Smooth muscle cell (in vitro differentiated cells): ENCODE data around the gene PRKAG2. TPM values are rescaled to one million over a fixed set of nuclear protein-coding genes. Genes with fewer than 3 reads are reported as not detected.

ENCODE experiments used
- DNase-seq: peaks from one replicate; lab custom pipeline; 2025; ENCODE audit not compliant: unreplicated experiment; lab: John Stamatoyannopoulos, UW
- H2AFZ ChIP-seq: fragments of 200-600 bp; sonication (generic); 2 replicates; pipeline ENCODE4 v1.6.0; 2016; ENCODE audit warnings: antibody characterized with exemption, low read depth, mild to moderate bottlenecking
- H3F3A ChIP-seq: fragments of 200-600 bp; sonication (generic); 2 replicates; pipeline ENCODE4 v1.6.0; 2017; ENCODE audit warnings: antibody characterized with exemption, low read depth
- H3K27ac ChIP-seq: fragments of 200-600 bp; sonication (generic); 2 replicates; pipeline ENCODE4 v1.5.1; 2016; ENCODE audit warnings: low read depth, mild to moderate bottlenecking
- H3K27me3 ChIP-seq: fragments of 200-600 bp; sonication (generic); 2 replicates; pipeline ENCODE4 v1.6.1; 2016; ENCODE audit warnings: low read depth, mild to moderate bottlenecking
- H3K36me3 ChIP-seq: fragments of 200-600 bp; sonication (generic); 2 replicates; pipeline ENCODE4 v1.5.1; 2016; ENCODE audit warnings: low read depth
- H3K4me1 ChIP-seq: fragments of 200-600 bp; sonication (generic); 2 replicates; pipeline ENCODE4 v1.5.1; 2016; ENCODE audit warnings: low read depth
- H3K4me2 ChIP-seq: fragments of 200-600 bp; sonication (generic); 2 replicates; pipeline ENCODE4 v1.6.0; 2016; ENCODE audit warnings: mild to moderate bottlenecking
- H3K4me3 ChIP-seq: fragments of 200-600 bp; sonication (generic); 2 replicates; pipeline ENCODE4 v1.5.1; 2016; ENCODE audit warnings: mild to moderate bottlenecking
- H3K79me2 ChIP-seq: fragments of 200-600 bp; sonication (generic); 2 replicates; pipeline ENCODE4 v1.6.0; 2016; ENCODE audit warnings: low read depth, mild to moderate bottlenecking
- H3K9ac ChIP-seq: fragments of 200-600 bp; sonication (generic); 2 replicates; pipeline ENCODE4 v1.6.0; 2016; ENCODE audit warnings: low read depth
- H3K9me3 ChIP-seq: fragments of 200-600 bp; sonication (generic); replicated peaks from 2 replicates; pipeline ENCODE4 v1.5.1; 2016; ENCODE audit warnings: low read depth
- H4K20me1 ChIP-seq: fragments of 200-600 bp; sonication (generic); 2 replicates; pipeline ENCODE4 v1.6.0; 2016; ENCODE audit warnings: low read depth
- CTCF ChIP-seq: fragments of 200-600 bp; sonication (generic); IDR thresholded peaks from 2 replicates; pipeline ENCODE4 v1.5.1; 2017; ENCODE audit warnings: borderline replicate concordance, mild to moderate bottlenecking, antibody characterized with exemption; ENCODE audit not compliant: insufficient read depth, poor library complexity, severe bottlenecking
- WGBS: methylation state at CpG from one replicate; pipeline ENCODE4 v1.1.7; 2016; ENCODE audit warnings: low lambda C conversion rate; 5-methylcytosine and 5-hydroxymethylcytosine counted together
- polyA plus RNA-seq: library from polyadenylated mRNA; unstranded; fragments of >200 nt; fragmentation: Nextera tagmentation; extraction: Ambion mirVana; gene quantifications from 2 replicates; pipeline ENCODE4 v1.2.1, GENCODE V29; 2016
- total RNA-seq: library from RNA; depleted of rRNA; stranded (reverse); fragments of >200 nt; gene quantifications from 2 replicates; pipeline ENCODE4 v1.2.3, GENCODE V29; 2014

The PRKAG2 gene
- total and polyA plus RNA-seq, 2 experiments from 2014 or later: 3.5 to 3.9 TPM

GRCh38 chr7:151558575-151558974 is 318.3 kb downstream of the PRKAG2 start:
- no peak for DNase-seq
- H3K4me2 ChIP-seq: no peak overlapping the region
- TF ChIP-seq CTCF: no peak
- H3K4me1 ChIP-seq: no peaks in the 10 kb centered on the region
- H3K4me3 ChIP-seq: no peak overlapping the region
- H3K27me3 ChIP-seq: no peaks in the 10 kb centered on the region
- H3K27ac ChIP-seq: no peak overlapping the region
- no peaks in the 10 kb centered on the region for H3F3A ChIP-seq
- no peak overlapping the region for H2AFZ ChIP-seq
- no peaks in the 10 kb centered on the region for H3K9me3 ChIP-seq
- no peaks in the 10 kb centered on the region for H4K20me1 ChIP-seq
- H3K36me3 ChIP-seq: no peaks in the 10 kb centered on the region
- WGBS: 86% methylated on average over 6 of the region's 6 CpGs
- H3K9ac ChIP-seq: no peak overlapping the region
- no peaks in the 10 kb centered on the region for H3K79me2 ChIP-seq

GRCh38 chr7:151556592-151556991 is 320.3 kb downstream of the PRKAG2 start:
- H3F3A ChIP-seq: no peaks in the 10 kb centered on the region
- no peak overlapping the region for H3K9ac ChIP-seq
- H3K4me1 ChIP-seq: peaks cover 3% of the 10 kb centered on the region
- DNase-seq: no peak
- H4K20me1 ChIP-seq: no peaks in the 10 kb centered on the region
- no peak overlapping the region for H3K27ac ChIP-seq
- TF ChIP-seq CTCF: no peak
- WGBS: 96% methylated on average over 12 of the region's 12 CpGs
- H3K4me2 ChIP-seq: no peak overlapping the region
- H3K4me3 ChIP-seq: no peak overlapping the region
- no peak overlapping the region for H2AFZ ChIP-seq
- H3K79me2 ChIP-seq: no peaks in the 10 kb centered on the region
- no peaks in the 10 kb centered on the region for H3K9me3 ChIP-seq
- H3K27me3 ChIP-seq: no peaks in the 10 kb centered on the region
- no peaks in the 10 kb centered on the region for H3K36me3 ChIP-seq

DNA sequence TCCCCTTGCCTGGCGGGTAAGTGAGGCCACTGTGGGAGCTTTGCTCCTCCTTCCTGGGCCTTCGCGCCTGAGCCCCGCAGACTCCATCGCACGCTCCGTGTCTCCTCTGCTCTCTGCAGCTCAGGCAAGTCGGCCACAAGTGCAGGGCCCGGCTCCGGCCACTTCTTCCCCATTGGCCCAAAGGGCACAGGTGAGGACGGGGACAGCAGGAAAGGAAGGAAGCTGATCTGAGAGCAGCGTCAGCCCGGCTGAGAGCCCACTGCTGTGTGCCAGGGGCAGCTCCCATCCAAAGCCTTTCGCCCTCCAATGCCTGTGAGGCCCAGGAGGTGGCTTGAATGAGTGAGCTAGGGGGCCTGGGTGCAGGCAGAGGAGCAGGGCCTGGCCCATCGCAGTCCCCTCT is 323.6 kb downstream of the PRKAG2 start:
- H3K9me3 ChIP-seq: no peaks in the 10 kb centered on the region
- no peak overlapping the region for H3K4me3 ChIP-seq
- no peak for DNase-seq
- H3K4me2 ChIP-seq: no peak overlapping the region
- no peaks in the 10 kb centered on the region for H4K20me1 ChIP-seq
- H2AFZ ChIP-seq: no peak overlapping the region
- no peak for TF ChIP-seq CTCF
- no peaks in the 10 kb centered on the region for H3K27me3 ChIP-seq
- H3K4me1 ChIP-seq: peaks cover 3% of the 10 kb centered on the region
- WGBS: 87% methylated on average over 15 of the region's 15 CpGs
- no peak overlapping the region for H3K9ac ChIP-seq
- no peak overlapping the region for H3K27ac ChIP-seq
- H3K36me3 ChIP-seq: no peaks in the 10 kb centered on the region
- H3K79me2 ChIP-seq: no peaks in the 10 kb centered on the region
- no peaks in the 10 kb centered on the region for H3F3A ChIP-seq

DNA sequence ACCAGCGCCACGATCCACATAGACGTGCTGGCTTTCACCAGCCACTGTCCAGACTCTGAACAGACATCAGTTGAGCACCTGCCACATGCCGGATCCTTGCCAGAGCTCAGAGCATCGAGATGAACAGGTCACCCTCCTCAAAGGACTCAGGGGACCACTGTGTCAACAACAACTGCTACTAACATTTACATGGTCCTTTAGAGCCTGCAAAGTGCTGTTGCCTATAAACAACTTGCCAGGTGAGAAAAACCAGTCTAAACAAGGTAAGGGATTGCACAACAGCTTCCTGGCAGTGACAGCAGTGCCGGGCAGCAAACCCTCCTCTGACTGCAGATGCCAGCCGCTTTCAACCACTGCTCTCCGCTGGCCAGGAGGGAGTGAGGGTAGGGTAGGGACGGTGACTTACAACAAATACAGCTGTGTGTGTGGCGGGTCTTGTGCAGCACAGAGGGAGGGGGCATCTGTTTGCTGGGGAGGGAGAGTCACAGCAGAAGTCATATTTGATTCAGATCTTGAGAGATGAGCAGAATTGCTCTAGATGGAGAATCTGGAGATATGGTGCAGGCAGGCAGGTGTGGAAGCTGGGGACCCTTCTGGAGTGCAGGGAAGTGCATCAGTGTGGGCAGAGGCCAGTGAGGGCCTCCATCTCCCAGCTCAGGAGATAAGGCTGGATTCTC is 324.4 kb downstream of the PRKAG2 start:
- WGBS: 75% methylated on average over 10 of the region's 10 CpGs
- Histone ChIP-seq H3K4me3 (no peak overlapping the region), H3K9ac (no peak overlapping the region), H2AFZ (no peak overlapping the region), H3K27me3 (no peaks in the 10 kb centered on the region), H3K27ac (no peak overlapping the region), H3F3A (no peaks in the 10 kb centered on the region), H3K4me1 (peaks cover 3% of the 10 kb centered on the region), H3K79me2 (no peaks in the 10 kb centered on the region), H3K36me3 (no peaks in the 10 kb centered on the region), H3K4me2 (no peak overlapping the region), H3K9me3 (no peaks in the 10 kb centered on the region), H4K20me1 (no peaks in the 10 kb centered on the region)
- TF ChIP-seq CTCF: no peak
- DNase-seq: no peak
